GM12878 (cell line): Measurements from ENCODE around the gene CACNG4. TPM values are rescaled to one million over a fixed set of nuclear protein-coding genes. Genes with fewer than 3 reads are reported as not detected.

Experiments
- ATAC-seq: fragments of 200-7000 bp; cut with Tn5 transposase; 3 replicates; pipeline ENCODE4 v1.9.1; 2020; ENCODE audit warnings: mild to moderate bottlenecking, moderate library complexity
- BruUV-seq: library from RNA; stranded (reverse); fragments of 400-500 nt; replicated peaks from 2 replicates; lab custom pipeline; 2021; lab: Mats Ljungman, UMichigan
- CTCF ChIA-PET: fragments of 300-600 bp; sonication (Branson Sonifier 250); formaldehyde crosslinking; extraction: SDS; loops from one replicate; lab custom pipeline; 2021; ENCODE audit warnings: inconsistent platforms; lab: Yijun Ruan, JAX
- POLR2A ChIA-PET: fragments of 350-600 bp; formaldehyde crosslinking; extraction: SDS; loops from one replicate; lab custom pipeline; 2021; ENCODE audit warnings: inconsistent platforms; lab: Charles Lee
- RAD21 ChIA-PET: fragments of 300-600 bp; sonication (Branson Sonifier 250); formaldehyde crosslinking; loops from one replicate; lab custom pipeline; 2023; ENCODE audit warnings: antibody characterized with exemption; ENCODE audit not compliant: unreplicated experiment; lab: Charles Lee
- SMC1A ChIA-PET: fragments of 300-600 bp; sonication (Branson Sonifier 250); formaldehyde crosslinking; loops from one replicate; lab custom pipeline; 2023; ENCODE audit not compliant: unreplicated experiment, uncharacterized antibody; lab: Charles Lee
- DNase-seq: peaks from one replicate; pipeline ENCODE4 v3.0.0-alpha.2; 2011; ENCODE audit warnings: low read depth, low spot score
- FAIRE-seq: peaks from 3 replicates; lab custom pipeline; 2011; peaks lifted over from hg19 to GRCh38; lab: Jason Lieb, UNC
- H2AFZ ChIP-seq: 2 replicates; pipeline ENCODE4 v1.6.0; 2011; ENCODE audit warnings: low read depth, low read length, control low read depth; ENCODE audit not compliant: control insufficient read depth
- H3K27ac ChIP-seq: 2 replicates; pipeline ENCODE4 v1.5.1; 2011; ENCODE audit warnings: control low read depth; ENCODE audit not compliant: control insufficient read depth, insufficient read depth
- H3K27me3 ChIP-seq, 2 experiments: replicated peaks in 1 of 2; 2 replicates each; pipeline versions ENCODE4 v1.6.0 to v1.6.1; 2011; ENCODE audit warnings: low read length in 1 of 2; ENCODE audit not compliant: control insufficient read depth in 2 of 2, insufficient read depth in 2 of 2
- H3K36me3 ChIP-seq, 2 experiments: 2 replicates each; pipeline ENCODE4 v1.5.1; 2011; ENCODE audit warnings: low read length in 1 of 2; ENCODE audit not compliant: control insufficient read depth in 2 of 2, insufficient read depth in 2 of 2
- H3K4me1 ChIP-seq: 2 replicates; pipeline ENCODE4 v1.6.1; 2011; ENCODE audit warnings: mild to moderate bottlenecking, low read length, moderate library complexity, mixed read lengths; ENCODE audit not compliant: control insufficient read depth, insufficient read depth
- H3K4me2 ChIP-seq: 2 replicates; pipeline ENCODE4 v1.6.0; 2011; ENCODE audit warnings: control low read depth; ENCODE audit not compliant: control insufficient read depth, insufficient read depth
- H3K4me3 ChIP-seq: fragments of 200-600 bp; sonication (generic); 2 replicates; pipeline ENCODE4 v1.5.1; 2016
- H3K79me2 ChIP-seq: 2 replicates; pipeline ENCODE4 v1.6.0; 2011; ENCODE audit warnings: low read length; ENCODE audit not compliant: control insufficient read depth, insufficient read depth
- H3K9ac ChIP-seq: 2 replicates; pipeline ENCODE4 v1.8.0; 2011; ENCODE audit warnings: low read length, control low read depth, mixed read lengths; ENCODE audit not compliant: control insufficient read depth, insufficient read depth
- H3K9me3 ChIP-seq: replicated peaks from 3 replicates; pipeline ENCODE4 v1.5.1; 2011; ENCODE audit warnings: mild to moderate bottlenecking, low read length; ENCODE audit not compliant: control insufficient read depth, insufficient read depth
- H4K20me1 ChIP-seq: 2 replicates; pipeline ENCODE4 v1.6.0; 2011; ENCODE audit not compliant: control insufficient read depth, insufficient read depth
- EGR1 ChIP-seq, 2 experiments: IDR thresholded peaks; 1 replicate in 1 of 2; 2 replicates in 1 of 2; pipeline ENCODE4 v1.6.1; 2011 to 2012; ENCODE audit warnings: low read depth in 2 of 2, low read length in 2 of 2, borderline replicate concordance in 1 of 2, mild to moderate bottlenecking in 1 of 2, moderate library complexity in 1 of 2
- NRF1 ChIP-seq: conservative IDR thresholded peaks from 2 replicates; pipeline ENCODE4 v1.6.1; 2011; ENCODE audit warnings: mild to moderate bottlenecking, low read depth, low read length, improper control_type of control experiment
- RUNX3 ChIP-seq: IDR thresholded peaks from 2 replicates; pipeline ENCODE4 v1.6.1; 2012; ENCODE audit warnings: low read length, inconsistent platforms
- SIN3A ChIP-seq: IDR thresholded peaks from 2 replicates; pipeline ENCODE4 v1.6.1; 2012; ENCODE audit warnings: low read depth, low read length, improper control_type of control experiment
- SMAD1 ChIP-seq: fragments of 450-650 bp; IDR thresholded peaks from 2 replicates; pipeline ENCODE4 v1.6.1; 2018; ENCODE audit warnings: mild to moderate bottlenecking, low read depth; ENCODE audit not compliant: partially characterized antibody
- WGBS: methylation state at CpG from one replicate; pipeline ENCODE4 v1.1.6; 2016; ENCODE audit warnings: low lambda C conversion rate; ENCODE audit not compliant: insufficient replicate concordance, insufficient coverage; ENCODE audit errors: missing lambda C conversion rate; 5-methylcytosine and 5-hydroxymethylcytosine counted together
- in situ Hi-C: fragments of 300-500 bp; cut with MboI; formaldehyde crosslinking; loops from 9 replicates; pipeline ENCODE4 v1.14.3; 2018; ENCODE audit warnings: mixed read lengths
- intact Hi-C: fragments of 100-400 bp; cut with micrococcal nuclease; formaldehyde crosslinking; loops from one replicate; pipeline ENCODE4 v1.14.2; 2022; ENCODE audit not compliant: unreplicated experiment
- polyA plus RNA-seq, 11 experiments: library from polyadenylated mRNA; depleted of rRNA in 4 of 11; unstranded in 6 of 11; stranded (reverse) in 5 of 11; fragments of >200 nt; fragmentation: Nextera tagmentation in 4 of 11; fragmentation: Illumina TruSeq in 1 of 11; extraction: Ambion mirVana in 4 of 11; extraction: Trizol in 1 of 11; gene quantifications; 1 replicate in 1 of 11; 2 replicates in 10 of 11; pipeline versions ENCODE4 v1.2.1 to v1.2.3, GENCODE V29; 2011 to 2016; ENCODE audit warnings: inconsistent platforms in 2 of 11, missing spikeins in 2 of 11, low read depth in 1 of 11
- total RNA-seq, 4 experiments: library from RNA; depleted of rRNA in 3 of 4; stranded (reverse); fragments of >200 nt in 3 of 4; fragmentation: Illumina TruSeq in 1 of 4; extraction: Trizol in 1 of 4; gene quantifications; 2 replicates each; pipeline versions ENCODE4 v1.2.1 to v1.2.3, GENCODE V29; 2013 to 2021

Gene CACNG4
- total and polyA plus RNA-seq, 10 of the 15 experiments (the other 5 are each of a cell fraction or from before 2014, with no cell fraction given): 0.08 TPM; not detected in 8

DNA sequence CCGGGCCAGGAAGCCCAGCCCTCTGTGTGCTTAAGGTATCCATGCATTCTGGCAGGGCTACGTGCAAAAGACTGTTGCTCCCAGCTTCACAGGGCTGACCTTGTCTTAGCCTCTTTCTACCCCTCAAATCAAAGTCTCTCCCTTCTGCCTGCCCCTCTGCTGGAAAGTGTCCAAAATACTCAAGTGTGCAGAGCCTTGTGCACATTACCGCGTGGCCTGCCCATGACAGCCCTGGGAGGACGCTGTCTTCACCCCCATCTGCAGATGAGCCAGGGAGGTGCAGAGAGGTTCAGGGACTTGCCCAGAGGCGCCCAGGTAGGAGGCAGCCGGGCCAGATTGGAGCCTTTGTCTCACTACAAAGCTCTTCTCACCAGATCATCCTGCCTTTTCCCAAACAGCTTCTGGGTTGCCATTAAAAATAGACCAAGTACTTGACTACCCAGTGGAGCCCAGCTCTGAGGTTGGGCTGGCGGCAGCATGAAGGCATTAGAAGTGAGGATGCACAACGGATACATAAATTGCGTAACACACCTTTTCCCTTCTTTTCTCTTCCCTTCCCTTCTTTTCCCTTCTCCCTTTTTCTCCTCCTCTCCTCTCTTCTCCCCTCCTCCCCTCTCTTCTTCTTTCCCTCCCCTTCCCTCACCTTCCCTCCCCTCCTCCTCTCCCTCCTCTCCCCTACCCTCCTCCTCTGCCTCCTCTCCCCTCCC, 3.5 kb downstream of the CACNG4 start (continued):
- TF ChIP-seq EGR1 (IDR thresholded peaks at IDR 0.05; ENCODE audit: borderline replicate concordance in 1 of 2, low read depth in 2 of 2, low read length in 2 of 2): no peak

DNA sequence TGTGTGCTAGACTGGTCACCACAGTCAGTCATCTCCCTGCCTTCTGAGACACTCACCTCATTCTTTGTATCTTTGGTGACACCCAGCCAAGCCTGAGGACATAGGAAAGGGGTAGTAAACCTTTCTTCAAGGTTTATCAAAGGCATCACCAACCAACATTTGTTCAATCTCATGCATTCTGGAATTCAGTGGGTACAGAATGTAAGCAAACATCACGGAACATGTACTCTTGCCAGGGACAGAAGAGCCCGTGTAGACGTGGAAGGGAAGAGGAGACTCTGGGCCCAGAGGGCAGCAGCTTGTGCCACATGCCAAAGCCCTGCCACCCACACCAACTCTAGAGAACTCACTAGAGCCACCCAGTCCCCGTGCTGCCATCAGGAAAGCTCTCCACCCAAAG, 4.4 kb downstream of the CACNG4 start:
- ChIA-PET SMC1A (no interaction called here), RAD21 (no interaction called here)
- Histone ChIP-seq H3K4me1 (peaks cover 4% of the 10 kb centered on the region; the same call in 1 of the 2 replicates), H4K20me1 (no peaks in the 10 kb centered on the region), H3K9me3 (no peaks in the 10 kb centered on the region), H3K27me3 (peaks cover 12 to 16% of the 10 kb centered on the region in 2 experiments), H3K9ac (no peak overlapping the region), H3K36me3 (no peaks in the 10 kb centered on the region), H3K79me2 (no peaks in the 10 kb centered on the region)
- no TSS peak for BruUV-seq
- DNase-seq: no peak
- ATAC-seq: no peak
- 54% methylated on average over 4 of the region's 4 CpGs for WGBS
- no peak for TF ChIP-seq RUNX3
- TF ChIP-seq EGR1 (IDR thresholded peaks at IDR 0.05; ENCODE audit: borderline replicate concordance in 1 of 2, low read depth in 2 of 2, low read length in 2 of 2): no peak
- no peak for TF ChIP-seq SIN3A
- no peak for TF ChIP-seq NRF1
- TF ChIP-seq SMAD1: no peak
- TF ChIP-seq, all 136 proteins: peak for 0
- in situ Hi-C loops (no loop called here), intact Hi-C loops (no loop called here)
- Histone ChIP-seq H3K4me2 (no peak overlapping the region), H3K4me3 (no peak overlapping the region), H3K27ac (no peak overlapping the region), H2AFZ (no peak overlapping the region)
- FAIRE-seq: no peak
- ChIA-PET POLR2A (no interaction called here), CTCF (no interaction called here)
